ENCODE measurements around the gene SOX10. TPM values are rescaled to one million over a fixed set of nuclear protein-coding genes. Genes with fewer than 3 reads are reported as not detected.

The SOX10 gene
- total RNA-seq (2014; rRNA removed; shearing (Covaris generic)) = not detected in 2 replicates

DNA sequence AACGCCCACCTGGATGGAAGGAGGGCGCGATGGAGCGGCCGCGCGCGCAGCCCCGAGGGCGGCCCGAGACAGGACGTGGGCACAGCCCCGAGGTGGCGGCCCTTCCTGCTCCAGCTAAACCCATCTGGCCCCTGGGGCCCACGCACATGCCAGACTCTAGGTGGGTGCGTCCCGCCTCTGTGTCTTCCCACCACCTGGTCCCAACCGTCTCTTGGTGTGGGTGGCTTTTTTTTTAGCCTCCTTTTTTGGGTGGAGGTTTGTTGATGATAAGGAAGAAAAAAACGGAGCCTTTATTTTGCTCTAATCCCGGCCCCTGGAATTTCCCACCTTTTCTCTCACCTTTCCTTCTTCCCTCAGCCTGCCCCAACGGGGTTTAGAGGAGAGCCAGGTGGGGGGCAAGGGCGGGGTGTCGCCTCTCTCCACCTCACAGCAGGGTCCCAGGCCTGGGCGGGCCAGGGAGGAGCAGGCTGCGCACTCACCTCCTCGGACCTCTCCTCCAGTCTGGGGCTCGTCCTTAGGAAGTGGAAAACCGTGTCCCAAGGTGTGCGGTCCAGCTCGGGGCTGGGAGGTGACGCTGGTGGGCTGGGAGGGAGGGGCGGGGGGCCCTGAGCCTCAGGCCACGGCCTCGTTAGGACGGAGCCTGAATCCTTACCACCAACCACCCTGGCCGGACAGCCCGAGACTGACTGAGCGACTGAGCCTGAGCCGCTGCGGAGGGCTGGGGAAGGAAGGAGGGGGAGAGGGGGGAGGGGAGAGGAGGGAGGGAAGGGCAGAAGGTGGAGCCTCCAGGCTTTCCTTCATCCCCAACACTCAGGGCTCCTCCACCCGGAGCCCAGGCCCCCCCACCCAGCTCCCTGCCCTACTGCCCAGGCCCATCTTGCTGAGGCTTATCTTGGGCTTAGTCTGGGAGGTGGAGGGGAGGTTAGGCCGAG is at the start of gene SOX10:
Gene SOX10, minus strand, starts transcription at position 696 of the 932 bp plus-strand sequence. CDS start 771 bp downstream, outside the sequence.
- no peak for DNase-seq (ENCODE audit: low spot score)

DNA sequence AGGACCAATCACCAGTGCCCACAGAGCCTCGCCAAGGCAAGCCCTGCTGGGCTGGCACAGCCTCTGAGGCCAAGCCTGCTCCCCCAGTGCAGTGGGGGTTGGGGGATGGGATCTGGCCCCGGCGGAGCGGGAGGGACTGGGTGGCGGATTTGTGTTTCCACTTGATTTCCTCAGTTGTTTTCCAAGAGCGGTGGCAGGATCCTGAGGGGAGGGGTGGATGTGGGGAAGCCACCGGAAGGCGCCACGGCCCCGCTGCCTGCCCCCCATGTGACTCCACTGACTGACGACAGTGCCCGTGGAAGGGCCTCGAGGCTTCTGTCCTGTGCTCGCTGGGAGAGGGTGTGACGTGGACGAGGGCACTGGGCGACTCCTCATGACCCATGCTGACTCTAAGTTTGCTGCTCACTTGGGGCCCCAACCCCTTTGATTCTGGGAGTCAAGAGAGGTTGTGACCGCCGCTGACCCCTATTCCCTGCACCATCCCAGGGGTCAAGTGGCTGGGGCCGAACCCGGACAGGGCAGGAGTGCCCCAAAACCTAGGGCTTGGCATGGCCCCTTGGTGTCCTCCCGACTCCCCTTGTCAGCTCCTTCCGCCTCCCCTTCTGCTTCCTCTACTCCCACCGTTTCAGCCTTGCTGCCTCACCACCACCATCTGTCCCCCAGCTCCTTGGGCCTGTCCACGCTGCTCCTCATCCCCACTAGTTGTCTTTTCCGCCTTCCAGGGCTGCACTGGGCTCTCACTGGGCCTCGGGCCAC is 49.3 kb upstream of the SOX10 start:
- DNase-seq (ENCODE audit: low spot score) = no peak

DNA sequence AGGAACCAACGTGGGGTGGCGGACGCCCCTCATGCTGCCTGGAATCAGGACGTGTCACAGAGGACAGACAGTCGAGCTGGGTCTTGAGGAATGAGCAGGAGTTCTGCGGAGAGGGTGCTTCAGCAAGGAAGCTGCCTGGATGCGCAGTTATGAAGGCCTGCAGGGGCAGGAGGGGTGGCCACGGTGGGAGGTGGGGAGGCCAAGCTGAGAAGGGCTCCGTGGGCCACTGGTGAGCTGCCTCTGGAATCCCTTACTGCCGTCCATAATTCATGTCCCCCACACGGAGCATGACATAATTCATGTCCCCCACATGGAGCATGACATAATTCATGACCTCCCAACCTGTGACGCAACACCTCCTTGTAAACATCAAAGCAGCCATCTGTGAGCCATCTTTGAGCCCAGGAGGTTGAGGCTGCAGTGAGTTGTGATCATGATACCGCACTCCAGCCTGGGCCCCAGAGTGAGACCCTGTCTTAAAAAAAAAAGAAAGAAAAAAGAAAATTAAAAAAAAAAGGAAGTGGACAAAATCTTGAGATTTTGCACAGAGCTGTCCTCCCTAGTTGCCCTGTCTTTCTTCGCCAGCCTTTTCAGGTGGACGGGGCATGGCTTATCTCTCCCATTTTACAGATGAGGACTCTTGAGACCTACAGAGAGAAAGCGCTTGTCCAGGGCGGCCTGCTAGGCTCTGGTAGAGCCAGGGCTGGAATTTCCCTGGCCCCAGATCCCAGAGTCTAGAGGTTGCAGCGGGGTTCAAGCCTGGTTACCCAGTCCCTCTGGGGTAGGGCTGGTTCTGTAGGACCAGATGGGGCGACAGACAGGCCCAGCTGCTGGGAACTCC is 48.5 kb upstream of the SOX10 start:
- DNase-seq (ENCODE audit: low spot score) = peak; percentile 42

DNA sequence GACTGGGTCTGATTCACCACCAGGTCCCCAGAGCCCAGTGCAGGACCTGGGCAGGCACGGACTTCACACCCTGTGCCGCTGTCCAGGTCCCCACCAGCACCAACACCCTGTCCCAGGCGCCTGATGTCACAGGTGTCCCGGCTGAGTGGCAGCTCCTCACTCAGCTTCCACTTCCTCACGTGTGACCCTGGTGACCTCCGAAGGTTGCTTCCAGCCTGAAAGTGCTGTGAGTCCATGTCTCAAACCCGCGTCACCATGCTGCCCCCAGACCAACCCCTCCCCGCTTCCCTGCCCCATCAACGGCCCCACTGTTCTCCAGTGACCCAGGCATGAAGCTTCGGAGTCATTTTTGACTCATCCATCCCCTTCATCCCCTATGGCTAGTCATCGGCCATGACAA is 47.1 kb upstream of the SOX10 start:
- DNase-seq (ENCODE audit: low spot score) = no peak

DNA sequence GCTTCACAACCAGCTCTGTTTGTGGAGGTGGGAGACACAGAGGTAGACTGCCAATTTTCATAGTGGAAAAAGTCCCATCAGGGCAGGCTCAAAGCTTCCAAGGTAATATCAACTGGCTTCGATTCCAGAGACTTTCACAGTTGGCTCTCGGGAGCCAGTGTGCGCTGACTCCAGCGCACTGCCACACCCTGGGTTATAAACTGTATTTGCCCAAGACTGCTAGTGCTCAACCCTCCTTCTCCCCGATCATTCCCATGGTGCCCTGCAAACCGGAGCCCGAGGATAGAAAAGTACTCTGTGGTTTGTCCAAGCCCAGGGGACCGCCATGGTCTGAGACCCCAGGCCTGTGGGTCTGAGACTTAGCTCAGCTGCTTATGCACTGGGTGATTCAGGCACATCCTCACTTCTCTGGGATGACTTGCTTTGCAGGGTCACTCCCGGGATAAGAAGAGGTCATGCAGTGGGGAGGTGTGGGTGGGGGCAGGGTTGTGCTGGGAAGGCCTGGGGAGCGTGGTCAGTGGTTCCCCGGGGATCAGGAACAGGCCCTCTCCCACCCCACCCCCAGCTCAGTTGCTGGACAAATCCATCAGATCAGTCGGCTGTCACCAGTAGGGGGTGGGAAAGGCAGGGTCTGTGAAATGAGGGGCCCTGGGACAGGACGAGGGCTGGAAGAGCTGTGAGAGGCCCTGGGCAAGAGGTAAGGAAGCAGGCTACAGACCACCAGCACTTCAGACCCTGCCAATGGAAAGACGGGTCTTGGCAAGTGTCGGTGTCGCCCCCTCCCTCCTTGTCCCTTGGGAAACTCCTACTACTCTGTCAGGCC is 46.2 kb upstream of the SOX10 start:
- DNase-seq (ENCODE audit: low spot score) = no peak

DNA sequence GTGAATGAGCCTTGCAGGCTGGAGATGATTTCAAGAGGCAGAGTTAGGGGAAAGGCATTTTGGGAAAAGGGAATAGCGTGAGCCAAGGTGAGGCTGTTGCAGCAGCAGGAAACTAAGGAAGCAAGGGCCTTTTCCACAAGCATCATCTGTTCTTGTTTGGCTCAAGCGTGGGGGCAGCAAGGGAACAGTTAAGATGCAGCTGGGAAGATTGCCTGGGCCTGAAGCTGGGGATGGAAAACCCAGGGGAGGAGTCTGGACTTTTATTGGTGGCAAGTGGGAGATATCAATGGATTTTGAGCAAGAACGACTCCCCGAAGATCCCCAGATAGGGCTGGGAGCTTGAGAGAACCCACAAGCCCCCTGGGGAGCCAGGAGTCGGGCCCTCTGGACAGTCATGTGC is 45.5 kb upstream of the SOX10 start:
- DNase-seq (ENCODE audit: low spot score) = no peak

DNA sequence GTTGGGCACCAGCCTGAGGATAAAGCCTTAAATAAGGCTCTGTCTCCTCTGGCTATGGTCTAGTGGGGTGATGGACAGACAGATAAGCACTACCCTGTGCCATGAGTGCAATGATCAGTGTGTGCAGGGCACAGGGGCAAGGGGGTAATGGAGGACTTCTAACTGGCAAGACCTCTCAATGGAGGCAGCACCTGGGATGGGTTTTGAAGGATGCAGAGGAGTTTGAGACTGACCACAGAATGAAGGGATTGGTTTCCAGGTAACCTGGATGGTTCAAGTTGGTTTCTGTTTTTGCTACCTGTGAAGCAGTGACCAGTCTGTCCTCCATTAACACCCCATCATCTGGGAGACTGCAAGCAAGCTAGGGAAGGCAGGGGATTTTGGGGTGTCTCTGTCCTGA is 45.0 kb upstream of the SOX10 start:
- DNase-seq (ENCODE audit: low spot score) = no peak

DNA sequence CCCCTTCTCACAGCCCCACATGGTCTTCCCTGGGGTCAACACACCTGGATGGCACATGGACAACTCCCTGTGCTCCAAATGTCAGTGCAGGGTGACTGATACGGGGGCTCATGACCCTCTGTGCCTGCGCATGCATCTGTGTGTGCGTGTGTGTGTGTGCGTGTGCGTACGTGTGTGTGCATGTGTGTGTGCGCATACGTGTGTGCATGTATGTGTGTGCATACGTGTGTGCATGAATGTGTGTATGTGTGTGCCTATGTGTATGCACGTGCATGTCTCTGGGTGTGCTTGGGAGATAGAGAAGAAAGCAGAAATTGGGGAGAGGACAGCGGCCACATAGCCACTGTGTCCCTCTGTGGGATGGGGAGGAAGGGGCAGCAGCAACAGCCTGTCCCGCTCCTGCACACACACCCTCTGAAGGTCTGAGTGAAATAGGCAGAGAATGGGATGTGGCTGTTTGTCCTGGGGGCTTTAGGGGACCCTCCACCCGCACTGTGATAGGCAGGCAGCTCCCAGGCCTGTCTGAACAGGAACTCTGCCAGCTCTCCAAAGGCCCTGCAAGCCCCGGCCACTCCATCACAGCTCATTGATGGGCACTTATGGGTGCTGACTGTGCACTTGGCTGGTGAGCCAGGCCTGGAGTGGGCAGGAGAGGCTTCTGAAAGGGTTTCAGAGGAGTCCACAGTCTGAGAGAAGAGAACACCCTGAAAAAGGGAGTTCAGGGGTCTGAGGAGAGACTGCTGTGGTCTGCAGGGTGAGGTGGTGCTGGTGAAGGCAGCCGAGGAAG is 44.2 kb upstream of the SOX10 start:
- DNase-seq (ENCODE audit: low spot score) = no peak

DNA sequence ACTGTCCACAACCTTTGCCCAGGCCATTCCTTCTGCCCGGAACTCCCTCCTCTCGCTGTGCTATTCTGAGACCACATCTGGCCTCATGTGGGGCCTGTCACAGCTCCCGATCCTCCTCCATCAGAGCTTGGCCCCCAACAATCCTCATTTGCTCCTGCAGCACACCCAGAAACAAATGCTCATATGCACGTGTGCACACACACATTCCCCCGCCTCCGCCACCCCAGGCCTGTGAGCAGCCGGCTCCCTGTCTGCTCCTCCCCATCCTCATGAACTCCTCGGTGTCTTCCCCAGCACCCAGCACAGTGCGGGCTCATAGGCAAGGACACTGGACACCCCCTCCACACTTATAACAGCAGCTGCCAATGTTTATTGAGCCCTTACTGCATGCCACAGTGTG is 43.1 kb upstream of the SOX10 start:
- DNase-seq (ENCODE audit: low spot score) = no peak

DNA sequence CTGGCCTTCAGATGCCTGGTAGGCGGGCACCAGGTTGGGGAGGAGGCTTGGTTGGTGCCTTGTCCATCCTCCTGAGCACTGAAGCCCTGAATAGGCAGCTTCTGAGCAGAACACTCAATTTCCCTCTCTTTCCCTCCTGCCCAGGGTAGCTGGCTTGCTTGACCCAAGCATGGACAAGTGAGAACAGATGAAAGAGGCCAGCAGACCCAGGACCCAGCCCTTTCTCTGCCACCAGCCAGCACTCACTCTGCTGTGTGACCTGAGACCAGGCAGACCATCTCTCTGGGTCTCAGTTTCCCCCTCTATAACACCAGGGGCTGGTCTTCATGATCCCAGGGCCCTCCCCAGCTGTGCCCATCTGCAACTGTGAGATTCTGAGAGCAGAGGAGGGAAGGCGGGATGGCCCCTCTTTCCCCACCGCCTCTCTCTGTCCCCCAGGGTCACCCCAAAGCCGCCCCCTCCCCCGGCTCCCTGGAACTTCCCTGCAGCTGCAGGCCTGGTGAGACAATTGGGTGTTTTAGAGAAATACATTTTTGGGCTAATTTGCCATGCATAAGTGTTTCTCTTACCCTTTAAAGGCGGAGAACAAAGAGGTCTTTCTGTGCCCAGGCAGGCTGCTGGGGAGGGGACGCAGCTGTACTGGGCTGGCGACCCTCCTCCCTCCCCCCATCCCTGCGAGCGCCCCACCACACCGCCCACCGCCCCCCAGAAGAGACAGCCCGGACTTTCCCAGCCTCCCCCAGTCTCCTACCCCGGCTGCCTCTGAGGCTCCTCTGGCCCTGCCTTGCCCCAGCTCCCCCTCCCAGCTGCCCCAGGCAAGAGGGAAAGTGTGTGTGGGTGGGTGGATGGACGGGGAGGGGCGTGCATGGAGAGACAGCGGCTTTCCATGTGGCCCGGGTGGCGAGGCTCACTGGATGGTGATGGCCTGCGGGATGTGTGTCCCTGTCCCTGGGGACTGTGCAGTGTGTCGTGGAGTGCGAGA is 42.1 kb upstream of the SOX10 start:
- DNase-seq (ENCODE audit: low spot score) = no peak

DNA sequence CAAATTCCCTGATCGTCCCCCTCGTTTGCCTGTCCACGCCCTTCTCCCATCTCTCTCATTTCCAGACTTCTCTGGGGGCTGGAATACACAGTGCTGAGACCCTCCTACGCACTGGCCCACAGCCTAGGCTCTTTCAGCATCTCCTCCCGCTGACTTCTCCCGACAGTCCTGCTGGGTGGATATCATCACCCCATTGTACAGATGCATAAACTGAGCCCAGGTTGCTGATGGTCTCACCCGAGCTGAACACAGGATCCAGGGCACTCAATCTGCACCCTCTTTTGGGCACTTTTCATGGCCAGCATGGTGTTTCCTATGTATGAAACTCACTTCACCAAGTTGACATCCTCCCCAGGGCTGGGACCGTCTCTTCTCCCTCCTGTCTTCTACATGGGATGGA is 41.2 kb upstream of the SOX10 start:
- no peak for DNase-seq (ENCODE audit: low spot score)

DNA sequence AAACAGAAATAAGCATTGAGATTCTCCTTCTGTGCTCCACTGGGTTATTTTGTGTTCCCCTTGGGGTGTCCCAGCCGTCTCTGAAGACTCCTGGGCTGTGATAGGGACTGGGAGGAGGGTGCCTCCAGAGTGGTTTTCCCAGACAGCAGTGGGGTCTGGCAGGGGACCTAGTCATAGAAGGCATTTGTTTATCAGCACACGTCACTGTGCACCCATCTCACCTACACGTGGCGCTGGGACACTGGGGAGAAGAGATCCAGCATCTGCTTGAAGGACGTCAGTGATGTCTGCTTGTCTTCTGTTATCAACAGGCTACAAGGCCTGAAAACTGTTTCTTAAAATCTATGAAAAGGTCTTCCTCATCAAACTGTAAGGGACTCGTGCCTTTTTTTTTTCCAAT is 38.7 kb upstream of the SOX10 start:
- no peak for DNase-seq (ENCODE audit: low spot score)

DNA sequence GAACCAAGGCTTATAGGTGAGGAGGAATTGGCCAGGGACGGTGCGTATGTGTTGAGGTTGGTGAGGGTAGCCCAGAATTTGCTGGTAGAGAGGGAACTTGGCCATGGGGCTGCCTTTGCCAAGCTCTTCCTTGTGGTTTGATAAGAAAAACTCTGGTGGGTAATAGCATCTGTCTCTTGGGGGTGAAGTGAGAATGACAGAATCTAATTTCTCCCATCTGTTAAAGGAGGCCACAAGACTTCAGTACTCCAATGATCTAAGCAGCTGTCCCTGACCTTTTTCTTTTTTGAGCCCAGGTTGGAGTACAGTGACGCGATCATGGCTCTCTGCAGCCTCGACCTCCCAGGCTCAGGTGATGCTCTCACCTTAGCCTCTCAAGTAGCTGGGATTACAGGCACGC is 36.9 kb upstream of the SOX10 start:
- no peak for DNase-seq (ENCODE audit: low spot score)

DNA sequence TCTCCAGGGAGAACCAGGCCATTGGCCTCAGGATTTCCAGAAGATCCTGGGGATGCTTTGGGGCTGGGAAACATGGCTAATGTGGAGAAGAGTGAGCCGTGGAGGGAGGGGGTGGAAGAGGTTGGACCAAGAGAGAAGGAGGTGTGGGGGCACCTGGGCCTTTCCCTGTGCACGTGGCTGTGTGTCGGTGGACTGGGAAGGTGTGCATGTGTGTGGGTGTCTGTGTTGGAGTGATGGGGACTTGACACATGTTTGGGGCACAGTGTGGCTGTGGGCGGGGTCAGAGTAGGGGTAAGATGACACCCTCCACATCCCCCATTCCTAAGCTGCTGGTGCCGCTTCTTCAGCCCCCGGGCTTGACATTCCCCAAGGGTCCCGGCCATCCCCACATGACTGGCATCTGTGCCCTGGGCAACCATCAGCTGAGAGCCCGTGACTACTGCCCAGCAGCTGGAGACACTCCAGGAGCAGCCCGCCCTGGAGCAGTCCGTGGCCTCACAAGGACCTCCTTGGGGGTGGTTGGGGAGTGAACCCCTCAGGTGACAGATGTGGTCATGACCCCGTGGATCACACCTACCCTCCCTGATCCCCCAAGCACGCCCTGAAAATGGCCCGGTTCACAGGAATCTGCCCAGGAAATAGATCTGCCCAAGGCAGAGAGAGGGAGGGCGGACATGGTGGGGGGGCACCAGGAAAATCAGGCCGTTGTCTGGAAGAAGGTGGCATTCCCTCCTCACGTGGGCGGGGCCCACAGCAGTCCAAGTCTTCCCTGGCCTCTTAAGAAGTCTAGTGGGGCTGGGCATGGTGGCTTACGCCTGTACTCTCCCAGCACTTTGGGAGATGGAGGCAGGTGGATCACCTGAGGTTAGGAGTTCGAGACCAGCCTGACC is 34.8 kb upstream of the SOX10 start:
- DNase-seq (ENCODE audit: low spot score) = no peak

DNA sequence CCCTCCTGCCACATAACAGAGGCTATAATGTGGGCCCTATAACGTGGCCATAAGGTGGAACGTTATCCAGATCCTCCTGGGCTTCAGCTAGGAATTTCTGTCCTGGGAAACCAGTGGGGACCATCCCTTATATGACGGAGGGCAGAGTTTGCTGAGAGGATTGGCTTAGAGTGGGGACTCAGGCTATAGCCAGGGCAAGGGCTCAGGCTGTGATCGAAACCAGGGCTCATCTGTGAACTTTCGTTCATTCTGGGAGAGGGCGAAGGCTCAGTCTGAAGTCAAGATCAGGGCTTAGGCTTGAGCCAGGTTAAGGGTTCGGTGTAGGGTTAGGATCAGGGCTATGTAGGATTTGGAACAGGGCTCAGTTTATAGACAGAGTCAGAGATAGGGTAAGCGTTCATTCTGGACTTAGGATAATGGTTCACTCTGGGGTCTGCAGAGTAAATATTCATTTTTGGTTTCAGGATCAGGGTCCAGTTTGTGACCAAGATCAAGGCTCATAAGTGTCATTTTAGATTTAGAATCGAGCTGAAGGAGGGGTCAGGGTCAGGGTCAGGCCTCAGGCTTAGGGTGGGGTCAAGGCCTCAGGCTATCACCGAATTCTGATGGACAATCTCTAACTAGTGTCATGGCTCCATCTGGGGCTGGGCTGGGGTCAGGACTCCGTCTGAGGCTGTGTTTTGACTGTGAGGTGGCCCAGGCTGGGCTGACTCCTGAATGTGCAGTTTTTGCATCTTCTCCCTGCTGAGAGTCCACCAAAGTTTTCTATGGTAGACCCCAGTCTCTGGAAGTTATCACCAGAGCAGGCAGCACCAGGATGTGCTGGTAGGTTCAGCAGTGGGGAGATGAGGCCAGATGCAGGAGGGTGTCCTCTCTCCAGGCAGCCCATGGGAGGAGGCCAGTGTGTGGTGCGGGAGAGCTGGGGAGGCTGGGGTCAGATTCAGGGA is 33.9 kb upstream of the SOX10 start:
- DNase-seq (ENCODE audit: low spot score) = no peak

DNA sequence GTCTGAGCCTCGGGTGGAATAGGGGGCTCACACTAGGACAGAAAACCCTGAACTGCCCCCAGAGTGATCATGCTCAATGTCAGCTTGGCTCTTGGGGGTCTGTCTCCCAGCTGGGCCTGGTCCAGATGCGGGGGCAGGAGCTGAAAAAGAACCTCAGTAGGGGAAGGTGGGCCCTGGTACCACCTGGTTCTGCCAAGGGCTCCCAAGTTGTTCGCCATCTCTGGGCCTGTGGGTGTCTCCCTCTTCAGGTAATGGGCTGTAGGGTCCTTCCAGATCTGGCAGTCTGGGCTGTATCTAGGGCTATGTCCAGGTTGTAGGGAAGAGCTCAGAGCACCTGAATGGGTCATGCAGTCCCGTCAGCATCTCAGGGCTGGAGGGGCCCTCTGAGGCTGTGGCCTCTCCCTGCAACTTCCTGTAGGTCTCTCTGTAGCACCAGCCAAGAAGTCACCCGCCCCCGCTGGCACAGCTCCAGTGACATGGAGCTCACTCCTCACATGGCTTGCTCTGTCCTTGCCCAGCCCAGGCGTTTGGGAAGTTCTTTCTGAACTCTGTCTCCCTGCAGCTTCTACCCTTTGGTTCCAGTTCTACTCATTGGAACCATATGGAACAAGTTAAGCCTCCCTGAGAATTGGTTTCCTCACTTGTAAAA is 33.0 kb upstream of the SOX10 start:
- peak; percentile 62 for DNase-seq (ENCODE audit: low spot score)
